Uterus (tissue), 4 donors: ENCODE results near the gene FES. TPM values are rescaled to one million over a fixed set of nuclear protein-coding genes. Genes with fewer than 3 reads are reported as not detected.

ENCODE experiments used
- DNase-seq, 2 donors: peaks; one replicate each; pipeline ENCODE4 v3.0.0-alpha.2; 2019 to 2020
- H3K27ac ChIP-seq, 2 donors: fragments of 200-600 bp; sonication (generic); 1 replicate in 1 of 2; 2 replicates in 1 of 2; pipeline ENCODE4 v1.5.1; 2016 to 2018
- H3K27me3 ChIP-seq, 2 donors: fragments of 200-600 bp; sonication (generic); one replicate each; pipeline ENCODE4 v1.5.1; 2018 to 2019; ENCODE audit warnings: control low read depth in 1 of 2
- H3K36me3 ChIP-seq, 2 donors: fragments of 200-600 bp; sonication (generic); one replicate each; pipeline ENCODE4 v1.5.1; 2019; ENCODE audit warnings: control low read depth in 1 of 2
- H3K4me1 ChIP-seq, 2 donors: fragments of 200-600 bp; sonication (generic); one replicate each; pipeline ENCODE4 v1.5.1; 2018 to 2019; ENCODE audit warnings: control low read depth in 1 of 2
- H3K4me3 ChIP-seq, 2 donors: fragments of 200-600 bp; sonication (generic); 1 replicate in 1 of 2; 2 replicates in 1 of 2; pipeline ENCODE4 v1.5.1; 2018 to 2019; ENCODE audit warnings: mild to moderate bottlenecking in 1 of 2
- H3K9me3 ChIP-seq, 2 donors: fragments of 200-600 bp; sonication (generic); one replicate each; pipeline ENCODE4 v1.5.1; 2019; ENCODE audit warnings: control low read depth in 1 of 2
- POLR2A ChIP-seq, 2 donors: fragments of 450-650 bp; IDR thresholded peaks; one replicate each; pipeline ENCODE4 v1.6.1; 2016; ENCODE audit warnings: antibody characterized with exemption in 2 of 2, mild to moderate bottlenecking in 1 of 2, moderate library complexity in 1 of 2
- intact Hi-C: fragments of 100-400 bp; cut with DNase I; formaldehyde crosslinking; loops from one replicate; pipeline ENCODE4 v1.15.1; 2023; ENCODE audit warnings: low total_unique reads
- small RNA-seq: library from RNA; depleted of rRNA; stranded (forward); fragments of <200 nt; gene quantifications from one replicate; pipeline ENCODE3, GENCODE V24; 2016
- total RNA-seq, 4 donors: library from RNA; depleted of rRNA in 3 of 4; stranded (reverse); fragments of >200 nt in 3 of 4; gene quantifications; one replicate each; pipeline versions ENCODE4 v1.1.0 to v1.2.4, GENCODE V29; 2014 to 2023
- TF ChIP-seq, protein P1 (sequence below), 4 experiments: fragments of 200-600 bp in 2 of 4; fragments of 450-650 bp in 2 of 4; sonication (generic) in 2 of 4; IDR thresholded peaks; one replicate each; pipeline ENCODE4 v1.5.1; 2016 to 2019; ENCODE audit warnings: antibody characterized with exemption in 4 of 4, mild to moderate bottlenecking in 2 of 4, moderate library complexity in 1 of 4
- donor health status: DM: yes; HTN: yes; CAD: no.

The FES gene
- total RNA-seq, 4 donors from 2014 or later: 4.4 to 968 (median 60.1) TPM

DNA sequence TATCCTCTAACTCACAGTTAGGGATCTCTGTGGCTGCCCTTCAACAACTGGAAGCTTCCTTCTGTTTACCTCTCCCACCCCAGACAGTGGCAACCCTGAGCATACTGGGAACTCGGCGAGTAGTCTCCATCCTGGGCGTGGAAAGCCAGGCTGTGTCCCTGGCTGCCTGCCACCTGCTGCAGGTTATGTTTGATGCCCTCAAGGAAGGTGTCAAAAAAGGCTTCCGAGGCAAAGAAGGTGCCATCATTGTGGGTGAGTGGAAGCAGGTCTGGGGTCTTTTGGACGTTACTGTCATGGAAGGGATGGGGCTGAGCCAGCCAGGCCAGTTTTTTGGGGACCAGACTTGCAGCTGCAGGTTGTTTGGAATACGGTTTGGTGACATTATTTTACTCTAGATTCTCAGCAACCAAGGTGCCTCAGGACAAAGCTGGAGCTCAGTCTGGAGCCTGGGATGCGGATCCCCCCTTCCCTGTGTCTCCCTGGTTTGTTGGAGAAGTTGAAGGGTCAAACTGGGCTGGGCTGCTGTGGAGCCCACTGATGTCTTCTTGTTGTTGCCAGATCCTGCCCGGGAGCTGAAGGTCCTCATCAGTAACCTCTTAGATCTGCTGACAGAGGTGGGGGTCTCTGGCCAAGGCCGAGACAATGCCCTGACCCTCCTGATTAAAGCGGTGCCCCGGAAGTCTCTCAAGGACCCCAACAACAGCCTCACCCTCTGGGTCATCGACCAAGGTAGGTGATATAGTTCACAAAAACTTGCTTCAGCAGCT, 58.2 kb downstream of the FES start:
- TF ChIP-seq POLR2A (IDR thresholded peaks at IDR 0.05): no peak
- TF ChIP-seq, protein P1, sequence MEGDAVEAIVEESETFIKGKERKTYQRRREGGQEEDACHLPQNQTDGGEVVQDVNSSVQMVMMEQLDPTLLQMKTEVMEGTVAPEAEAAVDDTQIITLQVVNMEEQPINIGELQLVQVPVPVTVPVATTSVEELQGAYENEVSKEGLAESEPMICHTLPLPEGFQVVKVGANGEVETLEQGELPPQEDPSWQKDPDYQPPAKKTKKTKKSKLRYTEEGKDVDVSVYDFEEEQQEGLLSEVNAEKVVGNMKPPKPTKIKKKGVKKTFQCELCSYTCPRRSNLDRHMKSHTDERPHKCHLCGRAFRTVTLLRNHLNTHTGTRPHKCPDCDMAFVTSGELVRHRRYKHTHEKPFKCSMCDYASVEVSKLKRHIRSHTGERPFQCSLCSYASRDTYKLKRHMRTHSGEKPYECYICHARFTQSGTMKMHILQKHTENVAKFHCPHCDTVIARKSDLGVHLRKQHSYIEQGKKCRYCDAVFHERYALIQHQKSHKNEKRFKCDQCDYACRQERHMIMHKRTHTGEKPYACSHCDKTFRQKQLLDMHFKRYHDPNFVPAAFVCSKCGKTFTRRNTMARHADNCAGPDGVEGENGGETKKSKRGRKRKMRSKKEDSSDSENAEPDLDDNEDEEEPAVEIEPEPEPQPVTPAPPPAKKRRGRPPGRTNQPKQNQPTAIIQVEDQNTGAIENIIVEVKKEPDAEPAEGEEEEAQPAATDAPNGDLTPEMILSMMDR (IDR thresholded peaks at IDR 0.05): no peak
- no peak overlapping the region for H3K27ac ChIP-seq
- DNase-seq: no peak
- no peaks in the 10 kb centered on the region for H3K27me3 ChIP-seq
- H3K4me3 ChIP-seq: no peak overlapping the region
- no peaks in the 10 kb centered on the region for H3K9me3 ChIP-seq
- H3K36me3 ChIP-seq: no peaks in the 10 kb centered on the region
- intact Hi-C loops: no loop called here
- H3K4me1 ChIP-seq: peaks cover 0 to 5% of the 10 kb centered on the region in 2 donors

DNA sequence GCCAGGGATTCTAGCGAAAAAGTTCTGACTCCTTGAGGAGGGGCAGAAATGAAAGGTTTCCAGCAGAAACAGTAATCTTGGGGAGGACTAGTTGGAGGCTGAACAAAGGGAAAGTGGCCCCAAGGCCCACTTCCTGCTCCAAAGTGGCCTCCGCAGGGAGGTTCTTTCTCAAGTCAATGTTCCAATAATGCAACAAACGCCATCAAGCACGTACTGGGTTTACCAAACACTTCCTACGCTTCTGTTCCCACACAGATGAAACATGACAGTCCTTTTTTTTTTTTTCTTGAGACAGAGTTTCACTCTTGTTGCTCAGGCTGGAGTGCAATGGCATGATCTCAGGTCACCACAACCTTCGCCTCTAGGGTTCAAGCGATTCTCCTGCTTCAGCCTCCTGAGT, 60.8 kb downstream of the FES start:
- intact Hi-C loops: no loop called here
- no peak for TF ChIP-seq POLR2A (IDR thresholded peaks at IDR 0.05)
- TF ChIP-seq, protein P1 (IDR thresholded peaks at IDR 0.05): no peak
- Histone ChIP-seq H3K36me3 (no peaks in the 10 kb centered on the region), H3K4me3 (no peak overlapping the region), H3K27me3 (no peaks in the 10 kb centered on the region), H3K4me1 (no peaks in the 10 kb centered on the region), H3K9me3 (no peaks in the 10 kb centered on the region), H3K27ac (no peak overlapping the region)
- no peak for DNase-seq

Small RNA genes lying within 50 kb of the gene (small RNA-seq; reads per million reads assigned to genes)
- not detected for gene RN7SL363P

Other genes starting within 250 kb of the FES start
- gene BLM, start 167.2 kb upstream of the FES start, total RNA-seq: 1 to 10 TPM in 1 of 4 donors, under 1 TPM in 3; 0.29 to 5.0 (median 0.48) TPM
- gene FURIN, start 15.9 kb upstream of the FES start, total RNA-seq: 10 to 100 TPM; 20.5 to 54.8 (median 30.5) TPM
- gene MAN2A2, start 18.8 kb downstream of the FES start, total RNA-seq: 10 to 100 TPM; 15.9 to 92.0 (median 19.8) TPM
- gene HDDC3, start 48.0 kb downstream of the FES start, total RNA-seq: 10 to 100 TPM in 2 of 4 donors, 1 to 10 TPM in 1, under 1 TPM in 1; 0.59 to 14.0 (median 7.2) TPM
- 10 to 100 TPM; 42.8 to 89.5 (median 65.4) TPM for gene UNC45A, start 50.8 kb downstream of the FES start, total RNA-seq
- gene RCCD1, start 70.4 kb downstream of the FES start, total RNA-seq: 10 to 100 TPM in 2 of 4 donors, 1 to 10 TPM in 2; 7.4 to 16.5 (median 11.6) TPM
- gene PRC1, start 110.0 kb downstream of the FES start, total RNA-seq: 10 to 100 TPM in 1 of 4 donors, 1 to 10 TPM in 2, not detected in 1; 7.1 to 95.0 (median 9.4) TPM
- gene VPS33B, start 138.1 kb downstream of the FES start, total RNA-seq: 10 to 100 TPM in 1 of 4 donors, 1 to 10 TPM in 3; 6.7 to 12.6 (median 8.1) TPM
- gene SV2B, start 215.8 kb downstream of the FES start, total RNA-seq: 1 to 10 TPM in 1 of 4 donors, under 1 TPM in 3; 0.26 to 1.1 (median 0.87) TPM